ENCODE results near the gene GPX3. TPM values are rescaled to one million over a fixed set of nuclear protein-coding genes. Genes with fewer than 3 reads are reported as not detected.

The GPX3 gene
- total RNA-seq, 1 experiment from 2014 or later: 20.4 TPM

- Histone ChIP-seq H4K20me1 (ENCODE audit: control insufficient read depth, insufficient read depth, insufficient read length) (no peaks in the 10 kb centered on the region), H3K18ac (ENCODE audit: insufficient read length, low read depth, low read length) (no peak overlapping the region), H2BK5ac (ENCODE audit: insufficient read length, low read length) (no peak overlapping the region), H4K91ac (ENCODE audit: insufficient read length, low read depth, low read length) (no peak overlapping the region), H3K79me1 (ENCODE audit: insufficient read depth, low read depth, low read length, poor library complexity, severe bottlenecking) (no peaks in the 10 kb centered on the region), H3K79me2 (ENCODE audit: insufficient read depth, low read length) (no peaks in the 10 kb centered on the region), H3K4me1 (ENCODE audit: insufficient read depth, low read length) (no peaks in the 10 kb centered on the region), H3K23ac (ENCODE audit: insufficient read length, low read depth, low read length) (no peak overlapping the region), H3K9ac (ENCODE audit: extremely low read depth, insufficient read length, low read length) (no peak overlapping the region), H2BK120ac (ENCODE audit: low read depth, low read length, poor library complexity, severe bottlenecking) (no peak overlapping the region), H3T11ph (ENCODE audit: low read length) (no peak overlapping the region), H3K27me3 (ENCODE audit: insufficient read depth, low read length) (no peaks in the 10 kb centered on the region), H2BK12ac (ENCODE audit: insufficient read length, low read depth, low read length) (no peak overlapping the region), H3K4ac (ENCODE audit: low read depth, low read length) (no peak overlapping the region), H2AFZ (ENCODE audit: low read length) (no peak overlapping the region), H3K4me2 (ENCODE audit: insufficient read depth, insufficient read length, low read length) (no peak overlapping the region), H3K56ac (ENCODE audit: insufficient read length, low read depth, low read length) (no peak overlapping the region), H2AK5ac (ENCODE audit: insufficient read length, low read length) (no peak overlapping the region), H3K27ac (ENCODE audit: insufficient read length, low read depth, low read length) (no peak overlapping the region), H4K5ac (ENCODE audit: insufficient read length, low read depth, low read length) (no peak overlapping the region), H2BK20ac (ENCODE audit: low read depth, low read length, poor library complexity, severe bottlenecking) (no peak overlapping the region), H3K23me2 (ENCODE audit: insufficient read length, low read depth, low read length, poor library complexity, severe bottlenecking) (no peaks in the 10 kb centered on the region), H4K8ac (replicated peaks; ENCODE audit: insufficient read length, low read depth, low read length) (no peak overlapping the region), H3K9me3 (ENCODE audit: control insufficient read depth, low read depth, low read length) (no peaks in the 10 kb centered on the region), H3K14ac (ENCODE audit: insufficient read depth, low read length) (no peak overlapping the region), H2BK15ac (ENCODE audit: low read depth, low read length) (no peak overlapping the region)
- Mint-ChIP-seq H3K4me1 (no peaks in the 10 kb centered on the region), H3K9me3 (no peaks in the 10 kb centered on the region), H3K27me3 (ENCODE audit: low read depth) (no peaks in the 10 kb centered on the region; the same call in 1 of the 2 replicates), H3K4me3 (no peak overlapping the region), H3K36me3 (ENCODE audit: insufficient read depth in 1 of 3, low read depth in 3 of 3) (peaks cover 0 to 31% (median 11%) of the 10 kb centered on the region in 3 experiments; a peak in 6 of 7 replicates), H3K27ac (no peak overlapping the region; a peak in 1 of 7 replicates)
- DNase-seq: no peak
- no CpG with 5 or more reads among the region's 11 CpGs for WGBS (ENCODE audit: extremely low coverage, insufficient read length, low lambda C conversion rate)
- TF ChIP-seq CTCF (conservative IDR thresholded peaks at IDR 0.05): no peak
Observed at GRCh38 chr5:151027961-151028479, 7.6 kb downstream of the GPX3 start.

Data from H9 (cell line).